Keratinocyte (primary cell): Measurements from ENCODE around the gene ZACN. TPM values are rescaled to one million over a fixed set of nuclear protein-coding genes. Genes with fewer than 3 reads are reported as not detected.
A peak's percentile ranks its signal among the peaks of the same experiment; 100 is the strongest.
"Not testable (repeated sequence)": the region's sequence is repeated elsewhere in the genome, so short reads cannot be mapped to it uniquely, and the experiment has no call there.

Source experiments
- DNase-seq: peaks from one replicate; pipeline ENCODE4 v3.0.0-alpha.2; 2011; ENCODE audit warnings: low read depth, missing footprints, low spot score
- FAIRE-seq: peaks from 2 replicates; lab custom pipeline; 2011; peaks lifted over from hg19 to GRCh38; lab: Jason Lieb, UNC
- H2AFZ ChIP-seq: 2 replicates; pipeline ENCODE4 v1.6.0; 2012; ENCODE audit warnings: low read length, control low read depth, inconsistent platforms; ENCODE audit not compliant: control insufficient read depth
- H3K27ac ChIP-seq: 2 replicates; pipeline ENCODE4 v1.5.1; 2011; ENCODE audit warnings: low read length; ENCODE audit not compliant: control insufficient read depth, insufficient read depth
- H3K27me3 ChIP-seq: 3 replicates; pipeline ENCODE4 v1.6.0; 2011; ENCODE audit warnings: low read length; ENCODE audit not compliant: control insufficient read depth, insufficient read depth; ENCODE audit errors: extremely low read depth
- H3K36me3 ChIP-seq, 2 experiments: 2 replicates in 1 of 2; 3 replicates in 1 of 2; pipeline ENCODE4 v1.5.1; 2011; ENCODE audit warnings: low read length in 2 of 2, mild to moderate bottlenecking in 1 of 2; ENCODE audit not compliant: control insufficient read depth in 2 of 2, insufficient read depth in 2 of 2; ENCODE audit errors: extremely low read depth in 1 of 2
- H3K4me1 ChIP-seq: 3 replicates; pipeline ENCODE4 v1.5.1; 2011; ENCODE audit warnings: low read length; ENCODE audit not compliant: control insufficient read depth, insufficient read depth; ENCODE audit errors: extremely low read depth
- H3K4me2 ChIP-seq: 3 replicates; pipeline ENCODE4 v1.6.0; 2011; ENCODE audit warnings: low read depth, low read length; ENCODE audit not compliant: control insufficient read depth, insufficient read depth; ENCODE audit errors: extremely low read depth
- H3K4me3 ChIP-seq, 3 experiments: fragments of 200-600 bp in 1 of 3; sonication (generic) in 1 of 3; 2 replicates in 2 of 3; 3 replicates in 1 of 3; pipeline ENCODE4 v1.5.1; 2011 to 2016; ENCODE audit warnings: low read length in 3 of 3, mild to moderate bottlenecking in 3 of 3, control low read depth in 2 of 3, inconsistent platforms in 1 of 3, low read depth in 1 of 3, mixed read lengths in 1 of 3, mixed run types in 1 of 3, moderate library complexity in 1 of 3; ENCODE audit not compliant: control insufficient read depth in 2 of 3, insufficient read depth in 2 of 3; ENCODE audit errors: extremely low read depth in 1 of 3
- H3K79me2 ChIP-seq: 2 replicates; pipeline ENCODE4 v1.6.0; 2012; ENCODE audit warnings: low read length; ENCODE audit not compliant: control insufficient read depth, insufficient read depth
- H3K9ac ChIP-seq: 3 replicates; pipeline ENCODE4 v1.6.0; 2011; ENCODE audit warnings: low read length; ENCODE audit not compliant: control insufficient read depth, insufficient read depth; ENCODE audit errors: extremely low read depth
- H3K9me1 ChIP-seq: 3 replicates; pipeline ENCODE4 v1.6.0; 2011; ENCODE audit warnings: low read length; ENCODE audit not compliant: control insufficient read depth, insufficient read depth; ENCODE audit errors: extremely low read depth
- H3K9me3 ChIP-seq: 2 replicates; pipeline ENCODE4 v1.5.1; 2012; ENCODE audit warnings: low read depth, low read length; ENCODE audit not compliant: control insufficient read depth
- H4K20me1 ChIP-seq: 3 replicates; pipeline ENCODE4 v1.6.0; 2011; ENCODE audit warnings: low read length; ENCODE audit not compliant: control insufficient read depth, insufficient read depth; ENCODE audit errors: extremely low read depth
- CTCF ChIP-seq, 3 experiments: IDR thresholded peaks in 1 of 3; conservative IDR thresholded peaks in 1 of 3; optimal IDR thresholded peaks in 1 of 3; 2 replicates in 2 of 3; 3 replicates in 1 of 3; pipeline versions ENCODE3 to v1.5.1; 2011; ENCODE audit warnings: low read length in 3 of 3, mild to moderate bottlenecking in 3 of 3, moderate library complexity in 2 of 3, control low read depth in 1 of 3, inconsistent platforms in 1 of 3; ENCODE audit not compliant: insufficient read depth in 2 of 3; ENCODE audit errors: extremely low read depth in 1 of 3
- EZH2 ChIP-seq: IDR thresholded peaks from one replicate; pipeline ENCODE4 v1.6.1; 2012; ENCODE audit warnings: inconsistent platforms, mild to moderate bottlenecking, low read length, moderate library complexity
- dilution Hi-C: fragments of 300-500 bp; cut with MboI; formaldehyde crosslinking; loops from one replicate; pipeline ENCODE4 v1.7.0; 2020; ENCODE audit warnings: low sequenced_read_pairs; ENCODE audit not compliant: extremely low pct_ligation_motif_present
- polyA plus RNA-seq, 5 experiments: library from polyadenylated mRNA; depleted of rRNA in 3 of 5; stranded (reverse) in 3 of 5; stranded (forward) in 1 of 5; unstranded in 1 of 5; fragments of >200 nt; gene quantifications; 1 replicate in 1 of 5; 2 replicates in 3 of 5; 3 replicates in 1 of 5; pipeline versions ENCODE4 v1.2.1 to v1.2.3, GENCODE V29; 2011 to 2012; ENCODE audit warnings: missing spikeins in 2 of 5, low read depth in 1 of 5, low replicate concordance in 1 of 5

The ZACN gene
- polyA plus RNA-seq, 1 donor (not counting 4 experiments of a cell fraction or from before 2014, with no cell fraction given): not detected

DNA sequence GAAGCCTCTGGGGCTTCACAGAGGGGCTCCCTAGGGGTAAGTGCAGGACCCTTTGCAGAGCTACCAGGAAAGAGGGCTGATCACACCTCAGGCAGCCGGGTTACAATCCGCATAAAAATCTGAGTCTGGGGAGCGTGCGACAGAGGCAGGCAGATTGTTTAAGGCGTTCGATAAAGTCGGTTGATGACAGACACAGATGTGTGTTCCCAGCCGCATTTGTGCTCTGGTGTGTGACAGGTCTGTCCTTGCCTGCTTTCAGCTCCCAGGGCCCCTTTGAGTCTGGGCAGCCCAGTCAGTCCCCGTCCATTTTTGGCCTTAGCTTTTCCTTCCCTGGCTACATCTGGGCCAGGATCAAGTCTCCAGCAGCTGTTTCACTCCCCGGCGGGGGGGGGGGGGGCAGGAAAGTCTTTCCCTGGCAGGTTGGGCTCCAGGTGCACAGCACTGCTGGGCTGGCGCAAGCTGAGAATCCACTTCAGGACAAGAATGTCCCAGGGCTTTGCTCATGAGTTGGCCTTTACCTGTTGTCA is 1.3 kb upstream of the ZACN start:
- DNase-seq (no peak), FAIRE-seq (no peak)
- Histone ChIP-seq H2AFZ (no peak overlapping the region), H3K9me1 (no peaks in the 10 kb centered on the region), H3K27me3 (peaks cover 74% of the 10 kb centered on the region), H3K27ac (no peak overlapping the region), H4K20me1 (no peaks in the 10 kb centered on the region), H3K4me3 (no peak overlapping the region), H3K36me3 (peaks cover 0 to 3% of the 10 kb centered on the region in 2 experiments), H3K79me2 (peaks cover 4% of the 10 kb centered on the region), H3K4me2 (no peak overlapping the region), H3K9me3 (no peaks in the 10 kb centered on the region), H3K9ac (no peak overlapping the region), H3K4me1 (peaks cover 11% of the 10 kb centered on the region)
- TF ChIP-seq EZH2 (no peak), CTCF (optimal IDR thresholded peaks at IDR 0.05 in 1 of 3, IDR thresholded peaks at IDR 0.05 in 1 of 3, conservative IDR thresholded peaks at IDR 0.05 in 1 of 3; ENCODE audit: extremely low read depth in 1 of 3, insufficient read depth in 2 of 3, low read length in 3 of 3) (no peak)
- dilution Hi-C loops: no loop called here

- H3K9ac ChIP-seq, H3K27ac ChIP-seq, DNase-seq, H2AFZ ChIP-seq, H3K79me2 ChIP-seq, H3K4me1 ChIP-seq, H4K20me1 ChIP-seq, H3K9me1 ChIP-seq, dilution Hi-C loops, H3K4me3 ChIP-seq, H3K4me2 ChIP-seq, H3K9me3 ChIP-seq, H3K36me3 ChIP-seq, FAIRE-seq: not testable (repeated sequence)
- H3K27me3 ChIP-seq: peaks cover 73% of the 10 kb centered on the region
These were observed 612 bp upstream of the ZACN start for GRCh38 chr17:76078370-76078769.

DNA sequence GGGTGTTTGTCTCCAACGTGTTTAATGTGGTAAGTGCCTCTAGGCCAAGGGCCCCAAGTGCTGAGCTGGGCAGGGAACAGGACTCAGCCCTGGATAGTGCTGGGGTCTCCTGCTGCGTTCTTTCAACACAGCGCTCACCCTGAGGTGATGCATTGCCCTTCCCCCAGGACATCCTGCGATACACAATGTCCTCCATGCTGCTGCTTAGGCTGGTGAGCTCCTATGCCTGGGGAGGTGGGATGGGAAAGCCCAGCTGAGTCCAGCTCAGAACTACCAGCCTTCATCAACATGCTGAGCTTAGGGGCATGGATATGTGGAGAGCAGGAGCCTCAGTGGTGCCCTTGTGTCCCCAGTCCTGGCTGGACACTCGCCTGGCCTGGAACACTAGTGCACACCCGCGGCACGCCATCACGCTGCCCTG is 563 bp downstream of the ZACN start:
- H3K27ac ChIP-seq: no peak overlapping the region
- peaks cover 8 to 11% of the 10 kb centered on the region in 2 experiments for H3K36me3 ChIP-seq
- no peaks in the 10 kb centered on the region for H3K9me1 ChIP-seq
- H3K9me3 ChIP-seq: no peaks in the 10 kb centered on the region
- H3K79me2 ChIP-seq: no peaks in the 10 kb centered on the region
- TF ChIP-seq CTCF (optimal IDR thresholded peaks at IDR 0.05 in 1 of 3, IDR thresholded peaks at IDR 0.05 in 1 of 3, conservative IDR thresholded peaks at IDR 0.05 in 1 of 3; ENCODE audit: extremely low read depth in 1 of 3, insufficient read depth in 2 of 3, low read length in 3 of 3): no peak
- TF ChIP-seq EZH2: peak; percentile 28
- DNase-seq (no peak), FAIRE-seq (no peak)
- dilution Hi-C loops: no loop called here
- H2AFZ ChIP-seq: no peak overlapping the region
- H3K4me2 ChIP-seq: no peak overlapping the region
- H4K20me1 ChIP-seq: no peaks in the 10 kb centered on the region
- H3K9ac ChIP-seq: no peak overlapping the region
- H3K4me3 ChIP-seq: no peak overlapping the region
- H3K4me1 ChIP-seq: peaks cover 7% of the 10 kb centered on the region
- H3K27me3 ChIP-seq: peaks cover 61% of the 10 kb centered on the region
